Measurements from ENCODE around the gene TRERF1. TPM values are rescaled to one million over a fixed set of nuclear protein-coding genes. Genes with fewer than 3 reads are reported as not detected.

Gene TRERF1
- polyA plus RNA-seq, 1 donor: 5.1 TPM

- Histone ChIP-seq H3K36me3 (ENCODE audit: control insufficient read depth, insufficient read depth, low read length) (no peaks in the 10 kb centered on the region), H3K4me1 (ENCODE audit: control insufficient read depth, insufficient read depth, low read length) (no peaks in the 10 kb centered on the region), H3K27ac (ENCODE audit: low read length) (no peak overlapping the region), H3K4me3 (ENCODE audit: low read length) (no peak overlapping the region), H3K9me3 (ENCODE audit: control insufficient read depth, low read depth, low read length) (no peaks in the 10 kb centered on the region), H3K27me3 (ENCODE audit: control insufficient read depth, insufficient read depth, low read length) (no peaks in the 10 kb centered on the region)
- DNase-seq: no peak
- WGBS (ENCODE audit: insufficient coverage, low lambda C conversion rate): 98% methylated on average over 5 of the region's 12 CpGs
Measured at GRCh38 chr6:42352856-42353564, 98.7 kb downstream of the TRERF1 start.

- Histone ChIP-seq H3K4me3 (ENCODE audit: low read length) (no peak overlapping the region), H3K9me3 (ENCODE audit: control insufficient read depth, low read depth, low read length) (no peaks in the 10 kb centered on the region), H3K4me1 (ENCODE audit: control insufficient read depth, insufficient read depth, low read length) (no peaks in the 10 kb centered on the region), H3K27me3 (ENCODE audit: control insufficient read depth, insufficient read depth, low read length) (no peaks in the 10 kb centered on the region), H3K27ac (ENCODE audit: low read length) (no peak overlapping the region), H3K36me3 (ENCODE audit: control insufficient read depth, insufficient read depth, low read length) (no peaks in the 10 kb centered on the region)
- no CpG with 5 or more reads among the region's 3 CpGs for WGBS (ENCODE audit: insufficient coverage, low lambda C conversion rate)
- no peak for DNase-seq
Measured at GRCh38 chr6:42350911-42351310, 100.8 kb downstream of the TRERF1 start.

- Histone ChIP-seq H3K4me3 (ENCODE audit: low read length) (no peak overlapping the region), H3K9me3 (ENCODE audit: control insufficient read depth, low read depth, low read length) (no peaks in the 10 kb centered on the region), H3K27ac (ENCODE audit: low read length) (no peak overlapping the region), H3K36me3 (ENCODE audit: control insufficient read depth, insufficient read depth, low read length) (no peaks in the 10 kb centered on the region), H3K4me1 (ENCODE audit: control insufficient read depth, insufficient read depth, low read length) (no peaks in the 10 kb centered on the region), H3K27me3 (ENCODE audit: control insufficient read depth, insufficient read depth, low read length) (no peaks in the 10 kb centered on the region)
- 100% methylated on average over 1 of the region's 10 CpGs for WGBS (ENCODE audit: insufficient coverage, low lambda C conversion rate)
- DNase-seq: no peak
Measured at GRCh38 chr6:42349753-42350511, 101.8 kb downstream of the TRERF1 start.

GRCh38 chr6:42347456-42347855, 104.3 kb downstream of the TRERF1 start:
- DNase-seq: no peak
- H3K36me3 ChIP-seq (ENCODE audit: control insufficient read depth, insufficient read depth, low read length): no peaks in the 10 kb centered on the region
- no peak overlapping the region for H3K27ac ChIP-seq (ENCODE audit: low read length)
- H3K4me1 ChIP-seq (ENCODE audit: control insufficient read depth, insufficient read depth, low read length): no peaks in the 10 kb centered on the region
- no peak overlapping the region for H3K4me3 ChIP-seq (ENCODE audit: low read length)
- no peaks in the 10 kb centered on the region for H3K9me3 ChIP-seq (ENCODE audit: control insufficient read depth, low read depth, low read length)
- WGBS (ENCODE audit: insufficient coverage, low lambda C conversion rate): no CpG with 5 or more reads among the region's 7 CpGs
- no peaks in the 10 kb centered on the region for H3K27me3 ChIP-seq (ENCODE audit: control insufficient read depth, insufficient read depth, low read length)

- no peaks in the 10 kb centered on the region for H3K36me3 ChIP-seq (ENCODE audit: control insufficient read depth, insufficient read depth, low read length)
Measured at GRCh38 chr6:42345696-42346416, 105.9 kb downstream of the TRERF1 start.

GRCh38 chr6:42344756-42345155, 107.0 kb downstream of the TRERF1 start:
- no peaks in the 10 kb centered on the region for H3K4me1 ChIP-seq (ENCODE audit: control insufficient read depth, insufficient read depth, low read length)
- H3K36me3 ChIP-seq (ENCODE audit: control insufficient read depth, insufficient read depth, low read length): no peaks in the 10 kb centered on the region
- DNase-seq: no peak
- no CpG with 5 or more reads among the region's 1 CpG for WGBS (ENCODE audit: insufficient coverage, low lambda C conversion rate)
- H3K4me3 ChIP-seq (ENCODE audit: low read length): no peak overlapping the region
- no peak overlapping the region for H3K27ac ChIP-seq (ENCODE audit: low read length)
- no peaks in the 10 kb centered on the region for H3K9me3 ChIP-seq (ENCODE audit: control insufficient read depth, low read depth, low read length)
- no peaks in the 10 kb centered on the region for H3K27me3 ChIP-seq (ENCODE audit: control insufficient read depth, insufficient read depth, low read length)

More at GRCh38 chr6:42345696-42346416, 105.9 kb downstream of the TRERF1 start:
- H3K4me3 ChIP-seq (ENCODE audit: low read length): no peak overlapping the region
- WGBS (ENCODE audit: insufficient coverage, low lambda C conversion rate): no CpG with 5 or more reads among the region's 8 CpGs
- no peak overlapping the region for H3K27ac ChIP-seq (ENCODE audit: low read length)
- H3K9me3 ChIP-seq (ENCODE audit: control insufficient read depth, low read depth, low read length): no peaks in the 10 kb centered on the region
- no peaks in the 10 kb centered on the region for H3K27me3 ChIP-seq (ENCODE audit: control insufficient read depth, insufficient read depth, low read length)
- no peak for DNase-seq
- no peaks in the 10 kb centered on the region for H3K4me1 ChIP-seq (ENCODE audit: control insufficient read depth, insufficient read depth, low read length)

GRCh38 chr6:42341771-42342553, 109.8 kb downstream of the TRERF1 start:
- no peaks in the 10 kb centered on the region for H3K27me3 ChIP-seq (ENCODE audit: control insufficient read depth, insufficient read depth, low read length)
- H3K4me1 ChIP-seq (ENCODE audit: control insufficient read depth, insufficient read depth, low read length): no peaks in the 10 kb centered on the region
- H3K4me3 ChIP-seq (ENCODE audit: low read length): no peak overlapping the region
- no peaks in the 10 kb centered on the region for H3K9me3 ChIP-seq (ENCODE audit: control insufficient read depth, low read depth, low read length)
- DNase-seq: no peak
- H3K27ac ChIP-seq (ENCODE audit: low read length): no peak overlapping the region
- no CpG with 5 or more reads among the region's 3 CpGs for WGBS (ENCODE audit: insufficient coverage, low lambda C conversion rate)
- H3K36me3 ChIP-seq (ENCODE audit: control insufficient read depth, insufficient read depth, low read length): no peaks in the 10 kb centered on the region

GRCh38 chr6:42341221-42341620, 110.5 kb downstream of the TRERF1 start:
- no peaks in the 10 kb centered on the region for H3K4me1 ChIP-seq (ENCODE audit: control insufficient read depth, insufficient read depth, low read length)
- H3K4me3 ChIP-seq (ENCODE audit: low read length): no peak overlapping the region
- no peaks in the 10 kb centered on the region for H3K36me3 ChIP-seq (ENCODE audit: control insufficient read depth, insufficient read depth, low read length)
- no peaks in the 10 kb centered on the region for H3K27me3 ChIP-seq (ENCODE audit: control insufficient read depth, insufficient read depth, low read length)
- no peaks in the 10 kb centered on the region for H3K9me3 ChIP-seq (ENCODE audit: control insufficient read depth, low read depth, low read length)
- no peak overlapping the region for H3K27ac ChIP-seq (ENCODE audit: low read length)
- WGBS (ENCODE audit: insufficient coverage, low lambda C conversion rate): no CpG with 5 or more reads among the region's 5 CpGs
- no peak for DNase-seq

- WGBS (ENCODE audit: insufficient coverage, low lambda C conversion rate): no CpG with 5 or more reads among the region's 6 CpGs
Measured at GRCh38 chr6:42340511-42340910, 111.2 kb downstream of the TRERF1 start.

GRCh38 chr6:42339991-42340401, 111.7 kb downstream of the TRERF1 start:
- Histone ChIP-seq H3K27ac (ENCODE audit: low read length) (no peak overlapping the region), H3K36me3 (ENCODE audit: control insufficient read depth, insufficient read depth, low read length) (no peaks in the 10 kb centered on the region), H3K4me1 (ENCODE audit: control insufficient read depth, insufficient read depth, low read length) (no peaks in the 10 kb centered on the region), H3K9me3 (ENCODE audit: control insufficient read depth, low read depth, low read length) (no peaks in the 10 kb centered on the region), H3K4me3 (ENCODE audit: low read length) (no peak overlapping the region), H3K27me3 (ENCODE audit: control insufficient read depth, insufficient read depth, low read length) (no peaks in the 10 kb centered on the region)
- WGBS (ENCODE audit: insufficient coverage, low lambda C conversion rate): 100% methylated on average over 1 of the region's 2 CpGs
- DNase-seq: no peak

More at GRCh38 chr6:42340511-42340910, 111.2 kb downstream of the TRERF1 start:
- no peaks in the 10 kb centered on the region for H3K27me3 ChIP-seq (ENCODE audit: control insufficient read depth, insufficient read depth, low read length)
- no peak overlapping the region for H3K27ac ChIP-seq (ENCODE audit: low read length)
- no peaks in the 10 kb centered on the region for H3K9me3 ChIP-seq (ENCODE audit: control insufficient read depth, low read depth, low read length)
- DNase-seq: no peak
- H3K4me1 ChIP-seq (ENCODE audit: control insufficient read depth, insufficient read depth, low read length): no peaks in the 10 kb centered on the region
- no peaks in the 10 kb centered on the region for H3K36me3 ChIP-seq (ENCODE audit: control insufficient read depth, insufficient read depth, low read length)
- no peak overlapping the region for H3K4me3 ChIP-seq (ENCODE audit: low read length)

Measured in large intestine (tissue), 3 donors.